GM12874 (cell line): Measurements from ENCODE around the gene LGALS9B.
"Not testable (repeated sequence)": the region's sequence is repeated elsewhere in the genome, so short reads cannot be mapped to it uniquely, and the experiment has no call there.

Experiments
- TF ChIP-seq, protein P1 (sequence below): IDR thresholded peaks from 2 replicates; pipeline ENCODE4 v1.5.1; 2011; ENCODE audit warnings: low read depth, mild to moderate bottlenecking, control low read depth, low read length, moderate library complexity; ENCODE audit not compliant: insufficient read depth

The LGALS9B gene

GRCh38 chr17:20467447-20467846 is at the start of gene LGALS9B:
Gene LGALS9B (minus strand): TSS chr17:20467539. CDS start chr17:20467470, 69 bp downstream.
- TF ChIP-seq, protein P1, sequence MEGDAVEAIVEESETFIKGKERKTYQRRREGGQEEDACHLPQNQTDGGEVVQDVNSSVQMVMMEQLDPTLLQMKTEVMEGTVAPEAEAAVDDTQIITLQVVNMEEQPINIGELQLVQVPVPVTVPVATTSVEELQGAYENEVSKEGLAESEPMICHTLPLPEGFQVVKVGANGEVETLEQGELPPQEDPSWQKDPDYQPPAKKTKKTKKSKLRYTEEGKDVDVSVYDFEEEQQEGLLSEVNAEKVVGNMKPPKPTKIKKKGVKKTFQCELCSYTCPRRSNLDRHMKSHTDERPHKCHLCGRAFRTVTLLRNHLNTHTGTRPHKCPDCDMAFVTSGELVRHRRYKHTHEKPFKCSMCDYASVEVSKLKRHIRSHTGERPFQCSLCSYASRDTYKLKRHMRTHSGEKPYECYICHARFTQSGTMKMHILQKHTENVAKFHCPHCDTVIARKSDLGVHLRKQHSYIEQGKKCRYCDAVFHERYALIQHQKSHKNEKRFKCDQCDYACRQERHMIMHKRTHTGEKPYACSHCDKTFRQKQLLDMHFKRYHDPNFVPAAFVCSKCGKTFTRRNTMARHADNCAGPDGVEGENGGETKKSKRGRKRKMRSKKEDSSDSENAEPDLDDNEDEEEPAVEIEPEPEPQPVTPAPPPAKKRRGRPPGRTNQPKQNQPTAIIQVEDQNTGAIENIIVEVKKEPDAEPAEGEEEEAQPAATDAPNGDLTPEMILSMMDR, result not testable (repeated sequence)
